GM19240 (cell line): ENCODE measurements around the gene APOC4.
A peak's percentile ranks its signal among the peaks of the same experiment; 100 is the strongest.
"Not testable (repeated sequence)": the region's sequence is repeated elsewhere in the genome, so short reads cannot be mapped to it uniquely, and the experiment has no call there.

ENCODE experiments used
- DNase-seq: peaks from one replicate; pipeline ENCODE4 v3.0.0; 2011; ENCODE audit warnings: low spot score; ENCODE audit not compliant: insufficient read length

Gene APOC4

GRCh38 chr19:44957526-44957925 is 15.5 kb downstream of the APOC4 start:
- DNase-seq, result no peak

DNA sequence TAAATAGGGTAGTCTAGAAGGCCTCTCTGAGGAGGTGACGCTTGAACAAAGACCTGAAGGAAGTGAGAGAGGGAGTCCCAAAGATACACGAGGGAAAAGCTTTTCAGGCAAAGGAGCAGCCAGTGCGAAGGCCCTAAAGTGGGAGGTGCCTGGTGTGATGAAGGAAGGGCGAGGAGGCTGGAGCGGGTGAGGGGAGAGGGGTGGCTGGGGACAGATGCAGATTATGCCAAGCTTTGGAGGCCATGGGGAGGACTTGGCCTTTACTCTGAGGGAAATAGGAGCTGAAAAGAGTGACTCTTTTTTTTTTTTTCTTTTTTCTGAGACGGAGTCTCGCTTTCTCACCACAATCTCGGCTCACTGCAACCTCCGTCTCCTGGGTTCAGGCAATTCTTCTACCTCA is 16.1 kb downstream of the APOC4 start:
- DNase-seq, result no peak

- no peak for DNase-seq
These were observed 17.7 kb downstream of the APOC4 start for GRCh38 chr19:44959691-44960090.

DNA sequence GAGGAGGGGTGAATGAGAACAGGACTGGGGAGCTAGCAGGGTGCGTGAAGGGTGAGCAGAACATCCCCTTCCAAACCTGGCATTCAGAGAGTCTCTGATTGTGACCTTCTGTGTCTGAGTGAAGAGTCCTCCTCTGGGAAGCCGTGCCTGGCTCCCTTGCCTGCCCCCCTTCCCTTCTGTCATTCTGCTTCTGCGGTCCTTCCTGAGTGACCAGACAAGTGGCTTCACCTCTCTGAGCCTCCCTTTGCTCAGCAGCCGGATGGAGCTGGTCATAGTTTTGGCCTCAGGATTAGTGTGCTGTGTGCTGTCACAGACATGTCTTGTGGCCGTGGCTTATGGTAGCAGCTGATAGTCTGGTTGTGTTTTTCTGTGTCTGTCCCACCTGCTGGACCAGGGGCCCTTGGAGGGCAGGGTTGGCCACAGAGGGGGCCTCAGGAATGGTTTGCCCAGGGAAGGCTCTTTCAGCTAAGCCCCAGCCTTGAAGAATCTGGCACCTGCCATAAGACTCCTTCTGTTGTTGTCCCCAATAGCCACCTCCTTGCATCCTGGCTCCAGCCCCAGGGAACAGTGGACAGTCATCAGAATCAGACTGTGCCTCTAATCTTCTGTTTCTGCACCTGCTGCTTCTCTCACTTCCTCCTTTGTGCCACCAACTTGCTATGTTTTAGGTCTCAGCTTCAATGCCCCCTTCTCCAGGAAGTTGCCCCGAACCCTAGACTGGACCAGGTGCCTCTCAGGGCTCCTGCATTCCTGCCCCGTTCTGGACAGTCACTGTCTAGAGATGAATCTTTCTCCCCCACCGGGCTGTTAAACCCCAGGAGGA is 19.1 kb downstream of the APOC4 start:
- no peak for DNase-seq

DNA sequence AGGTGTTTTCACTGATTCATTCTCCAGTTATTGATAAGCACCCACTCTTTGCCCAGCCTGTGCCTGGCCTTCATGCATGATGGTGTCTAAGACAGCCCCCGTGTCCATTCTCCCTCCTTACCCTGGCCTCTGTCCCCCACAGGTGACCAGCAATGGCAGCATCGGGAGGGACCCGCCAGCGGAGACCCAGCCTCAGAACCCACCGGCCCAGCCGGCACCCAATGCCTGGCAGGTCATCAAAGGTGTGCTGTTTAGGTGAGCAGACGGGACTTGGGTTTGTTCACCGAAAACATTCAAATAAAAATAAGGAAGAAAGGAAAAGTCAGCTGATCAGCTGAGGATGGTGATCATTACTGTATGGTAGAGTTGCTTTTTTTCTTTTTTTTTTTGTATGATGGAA is 19.8 kb downstream of the APOC4 start:
- DNase-seq, result no peak

GRCh38 chr19:44968118-44968517 is 26.1 kb downstream of the APOC4 start:
- DNase-seq, result no peak

DNA sequence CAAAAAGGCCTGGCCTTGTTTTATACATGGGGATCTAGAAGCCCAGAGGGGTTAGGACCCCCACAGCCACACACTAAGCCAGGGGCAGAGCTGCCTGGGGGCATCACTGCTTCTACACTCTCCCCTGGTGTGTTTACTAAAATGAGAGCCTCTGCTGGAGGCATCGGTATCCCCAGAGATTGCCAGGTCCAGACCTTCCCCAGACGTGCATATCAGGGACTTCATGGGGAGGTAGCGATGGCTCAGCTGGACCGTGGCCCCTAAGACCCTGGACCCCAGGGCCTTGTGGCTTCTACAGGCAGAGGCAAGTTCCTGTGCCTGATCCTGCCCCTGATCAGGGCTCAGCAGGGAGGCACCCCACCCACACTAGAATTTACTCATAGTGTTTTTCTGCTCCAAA is 26.6 kb downstream of the APOC4 start:
- DNase-seq, result no peak

- no peak for DNase-seq
These were observed 27.4 kb downstream of the APOC4 start for GRCh38 chr19:44969437-44969836.

GRCh38 chr19:44971451-44971850 is 29.4 kb downstream of the APOC4 start:
- not testable (repeated sequence) for DNase-seq

DNA sequence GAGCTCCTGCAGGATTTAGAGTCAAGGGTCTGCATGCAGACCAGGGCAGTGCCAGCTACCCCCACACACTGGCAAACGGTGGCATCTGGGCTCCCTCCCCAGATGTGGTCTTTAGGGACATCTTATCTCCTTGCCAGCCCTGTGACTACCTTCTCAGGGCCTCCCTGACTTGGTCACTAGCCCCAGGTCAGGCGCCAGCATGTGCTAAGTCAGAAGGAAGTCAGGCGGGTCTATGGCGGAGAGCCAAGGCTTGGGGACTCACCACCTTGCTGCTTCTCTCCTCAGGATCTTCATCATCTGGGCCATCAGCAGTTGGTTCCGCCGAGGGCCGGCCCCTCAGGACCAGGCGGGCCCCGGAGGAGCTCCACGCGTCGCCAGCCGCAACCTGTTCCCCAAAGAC is 30.8 kb downstream of the APOC4 start:
- no peak for DNase-seq

DNA sequence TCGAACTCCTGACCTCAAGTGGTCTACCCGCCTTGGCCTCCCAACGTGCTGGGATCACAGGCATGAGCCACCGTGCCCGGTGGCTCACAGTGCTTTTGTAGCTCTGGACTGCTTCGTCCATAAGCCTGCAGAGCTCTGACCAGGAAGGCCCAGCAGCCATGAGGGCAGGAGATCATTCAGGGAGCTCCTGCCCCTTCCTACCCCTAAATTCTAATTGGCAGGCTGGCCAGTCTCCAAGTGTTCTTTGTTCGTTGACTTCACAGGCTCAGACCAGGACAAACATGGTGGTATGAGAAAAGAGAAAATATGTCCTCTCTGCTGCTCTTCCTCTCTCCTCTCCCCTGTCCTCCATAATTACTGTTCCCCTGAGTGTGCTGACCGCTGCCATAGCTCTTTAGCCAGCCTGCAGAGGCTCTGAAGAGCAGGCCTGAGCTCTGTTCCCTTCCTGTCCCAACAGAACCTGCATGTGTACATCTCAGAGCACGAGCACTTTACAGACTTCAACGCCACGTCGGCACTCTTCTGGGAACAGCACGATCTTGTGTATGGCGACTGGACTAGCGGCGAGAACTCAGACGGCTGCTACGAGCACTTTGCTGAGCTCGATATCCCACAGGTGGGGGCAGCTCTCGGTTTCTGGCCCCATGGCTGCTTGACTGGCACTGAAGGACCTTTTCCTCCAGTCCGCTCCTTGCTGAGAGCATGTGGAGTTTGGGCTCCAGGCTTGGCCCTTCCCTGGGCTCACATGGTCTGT is 32.1 kb downstream of the APOC4 start:
- DNase-seq, result no peak

GRCh38 chr19:44974857-44975256 is 32.8 kb downstream of the APOC4 start:
- DNase-seq, result no peak

- no peak for DNase-seq
These were observed 33.4 kb downstream of the APOC4 start for GRCh38 chr19:44975444-44975843.

- no peak for DNase-seq
These were observed 42.0 kb downstream of the APOC4 start for GRCh38 chr19:44984005-44984404.

DNA sequence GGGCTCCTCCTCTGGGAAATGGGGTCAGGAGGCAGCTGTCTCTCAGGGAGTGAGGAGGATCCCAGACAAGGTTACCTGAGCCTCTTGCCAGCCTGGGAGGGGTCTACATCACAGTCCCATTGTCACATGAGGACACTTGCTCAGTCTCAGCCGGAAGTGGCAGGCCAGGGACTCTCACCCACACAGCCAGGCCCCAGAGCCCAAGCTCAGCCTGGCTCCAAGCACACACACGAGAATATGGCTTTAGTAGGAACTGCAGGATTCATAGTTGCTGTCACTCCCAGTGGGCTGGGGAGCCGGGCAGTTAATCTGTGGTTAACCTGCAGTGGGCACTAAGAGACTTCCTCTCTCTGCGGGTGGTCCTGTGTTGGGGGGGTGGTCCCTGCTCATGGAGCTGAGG is 43.4 kb downstream of the APOC4 start:
- no peak for DNase-seq

GRCh38 chr19:44986389-44986788 is 44.4 kb downstream of the APOC4 start:
- DNase-seq, result no peak

- DNase-seq, result no peak
These were observed 45.2 kb downstream of the APOC4 start for GRCh38 chr19:44987148-44987675.

DNA sequence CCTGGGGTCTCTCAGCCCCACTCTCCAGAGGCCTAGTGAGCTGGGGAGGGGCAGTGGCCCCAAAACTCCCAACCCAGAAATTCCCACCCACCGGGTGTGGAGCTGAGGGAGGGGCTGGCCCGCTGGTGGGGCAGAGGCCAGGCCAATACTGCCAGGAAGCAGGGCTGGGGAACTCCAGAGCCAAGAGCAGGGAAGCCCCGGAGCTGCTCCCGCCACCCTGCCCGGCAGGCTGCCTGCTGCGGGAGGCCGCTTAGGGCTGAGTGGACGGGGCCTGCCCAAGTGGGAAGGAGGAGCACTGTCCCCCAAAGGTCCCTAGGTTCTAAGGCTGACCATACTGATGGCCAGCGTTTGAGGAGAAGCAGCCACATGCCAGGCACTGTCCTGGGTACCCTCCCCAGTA is 46.2 kb downstream of the APOC4 start:
- DNase-seq, result no peak

GRCh38 chr19:44988896-44989556 is 47.0 kb downstream of the APOC4 start:
- peak; percentile 69 for DNase-seq

- no peak for DNase-seq
These were observed 48.4 kb downstream of the APOC4 start for GRCh38 chr19:44990459-44990858.

DNA sequence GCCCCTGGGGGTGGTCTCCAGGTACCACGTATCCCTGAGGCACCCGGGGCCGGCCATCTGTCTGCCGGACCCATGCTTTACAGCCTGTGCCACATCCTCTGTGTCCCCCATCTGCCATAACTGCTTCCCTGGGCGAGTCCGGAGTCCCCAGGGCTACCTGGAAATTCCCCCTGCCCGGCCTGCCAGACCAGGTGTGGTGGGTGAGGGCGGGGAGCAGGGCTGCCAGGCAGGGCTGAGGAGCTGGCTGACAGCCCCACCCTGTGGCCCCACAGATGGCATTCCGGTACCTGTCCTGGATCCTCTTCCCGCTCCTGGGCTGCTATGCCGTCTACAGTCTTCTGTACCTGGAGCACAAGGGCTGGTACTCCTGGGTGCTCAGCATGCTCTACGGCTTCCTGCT is 48.9 kb downstream of the APOC4 start:
- no peak for DNase-seq
